Hepatocyte (in vitro differentiated cells): ENCODE measurements around the gene DCC.

Source experiments
- EZH2phosphoT487 ChIP-seq: fragments of 200-600 bp; sonication (generic); IDR thresholded peaks from one replicate; pipeline ENCODE4 v1.6.1; 2018; ENCODE audit warnings: antibody characterized with exemption, mild to moderate bottlenecking, low read depth, moderate library complexity; ENCODE audit not compliant: unreplicated experiment, severe bottlenecking
- TF ChIP-seq, protein P1 (sequence below): fragments of 200-600 bp; sonication (generic); IDR thresholded peaks from 2 replicates; pipeline ENCODE4 v1.5.1; 2016; ENCODE audit warnings: antibody characterized with exemption, mild to moderate bottlenecking; ENCODE audit not compliant: poor library complexity

GRCh38 chr18:53101536-53102105 is 761.6 kb downstream of the DCC start:
- TF ChIP-seq EZH2phosphoT487 = no peak
- TF ChIP-seq, protein P1, sequence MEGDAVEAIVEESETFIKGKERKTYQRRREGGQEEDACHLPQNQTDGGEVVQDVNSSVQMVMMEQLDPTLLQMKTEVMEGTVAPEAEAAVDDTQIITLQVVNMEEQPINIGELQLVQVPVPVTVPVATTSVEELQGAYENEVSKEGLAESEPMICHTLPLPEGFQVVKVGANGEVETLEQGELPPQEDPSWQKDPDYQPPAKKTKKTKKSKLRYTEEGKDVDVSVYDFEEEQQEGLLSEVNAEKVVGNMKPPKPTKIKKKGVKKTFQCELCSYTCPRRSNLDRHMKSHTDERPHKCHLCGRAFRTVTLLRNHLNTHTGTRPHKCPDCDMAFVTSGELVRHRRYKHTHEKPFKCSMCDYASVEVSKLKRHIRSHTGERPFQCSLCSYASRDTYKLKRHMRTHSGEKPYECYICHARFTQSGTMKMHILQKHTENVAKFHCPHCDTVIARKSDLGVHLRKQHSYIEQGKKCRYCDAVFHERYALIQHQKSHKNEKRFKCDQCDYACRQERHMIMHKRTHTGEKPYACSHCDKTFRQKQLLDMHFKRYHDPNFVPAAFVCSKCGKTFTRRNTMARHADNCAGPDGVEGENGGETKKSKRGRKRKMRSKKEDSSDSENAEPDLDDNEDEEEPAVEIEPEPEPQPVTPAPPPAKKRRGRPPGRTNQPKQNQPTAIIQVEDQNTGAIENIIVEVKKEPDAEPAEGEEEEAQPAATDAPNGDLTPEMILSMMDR = no peak
